Coronary artery (tissue), 2 donors: ENCODE measurements around the gene AUTS2.

Experiments
- DNase-seq: peaks from one replicate; pipeline ENCODE4 v3.0.0-alpha.2; 2017; ENCODE audit warnings: low spot score
- H3K27ac ChIP-seq, 2 donors: fragments of 200-600 bp; sonication (generic); one replicate each; pipeline ENCODE4 v1.5.1; 2016 to 2019
- H3K4me3 ChIP-seq: fragments of 200-600 bp; sonication (generic); 2 replicates; pipeline ENCODE4 v1.5.1; 2016; ENCODE audit warnings: mild to moderate bottlenecking, moderate library complexity
- CTCF ChIP-seq: fragments of 200-600 bp; sonication (generic); IDR thresholded peaks from one replicate; pipeline ENCODE4 v1.5.1; 2019; ENCODE audit warnings: antibody characterized with exemption

The AUTS2 gene

DNA sequence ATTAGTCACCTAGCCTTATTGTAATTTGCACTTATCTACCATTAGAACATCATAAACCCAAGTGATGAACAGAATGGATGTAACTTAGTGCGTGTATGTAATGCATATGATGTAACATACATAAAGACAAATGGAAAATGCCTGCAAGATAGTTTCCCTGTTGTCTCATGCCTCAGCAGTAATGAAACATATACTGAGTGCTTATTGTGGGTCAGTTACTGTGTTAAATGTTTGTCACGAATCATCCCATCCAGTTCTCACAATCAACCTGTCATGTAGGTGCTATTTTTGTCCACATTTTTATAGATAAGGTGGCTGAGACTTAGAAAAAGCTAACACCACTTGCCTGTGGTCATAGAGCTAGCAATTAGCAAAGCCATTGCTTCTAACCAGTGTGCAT, 350.8 kb downstream of the AUTS2 start:
- H3K4me3 ChIP-seq, result no peak overlapping the region
- no peak for TF ChIP-seq CTCF
- H3K27ac ChIP-seq, result no peak overlapping the region
- no peak for DNase-seq

DNA sequence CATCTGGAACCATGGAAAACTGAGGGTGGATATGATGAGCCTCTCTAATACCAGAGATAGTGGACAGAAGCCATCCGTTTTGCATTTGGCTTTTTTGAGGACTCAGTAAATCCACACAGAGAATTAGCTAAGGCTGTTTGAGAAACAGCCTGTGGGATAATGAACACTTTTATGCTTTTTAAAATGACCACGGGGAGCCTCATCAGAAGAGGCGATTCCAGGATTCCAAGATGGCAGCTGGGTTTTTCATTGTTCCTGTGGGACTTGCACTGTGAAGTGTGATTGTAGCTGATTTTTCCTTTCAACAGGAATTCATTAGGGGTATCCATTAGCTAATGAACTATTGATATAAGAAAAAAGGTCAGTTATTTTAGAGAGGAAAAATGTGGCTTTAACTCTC, 353.2 kb downstream of the AUTS2 start:
- TF ChIP-seq CTCF, result no peak
- H3K27ac ChIP-seq, result no peak overlapping the region
- DNase-seq, result no peak
- H3K4me3 ChIP-seq, result no peak overlapping the region

GRCh38 chr7:69953136-69954067, 355.1 kb downstream of the AUTS2 start:
- TF ChIP-seq CTCF, result no peak
- no peak for DNase-seq
- Histone ChIP-seq H3K27ac (no peak overlapping the region), H3K4me3 (no peak overlapping the region)

DNA sequence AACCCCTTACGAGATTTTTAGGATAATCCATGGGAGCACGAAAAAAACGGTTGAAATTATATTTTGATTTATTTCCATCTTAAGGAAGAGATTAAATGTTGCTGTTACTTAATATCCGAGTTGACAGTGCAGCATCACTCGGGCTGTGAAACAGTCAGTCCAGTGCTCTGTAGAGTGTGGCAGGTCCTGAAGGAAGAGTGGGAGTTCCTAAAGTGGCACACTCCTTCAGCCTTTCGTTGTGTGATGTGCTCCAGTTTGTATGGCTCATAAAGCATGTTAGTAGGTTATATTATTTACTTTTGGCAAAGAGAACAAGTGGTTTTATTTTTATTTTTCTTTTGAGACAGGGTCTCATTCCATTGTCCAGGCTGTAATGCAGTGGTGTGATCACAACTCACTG, 358.3 kb downstream of the AUTS2 start:
- TF ChIP-seq CTCF, result no peak
- no peak overlapping the region for H3K27ac ChIP-seq
- no peak for DNase-seq
- H3K4me3 ChIP-seq, result no peak overlapping the region

DNA sequence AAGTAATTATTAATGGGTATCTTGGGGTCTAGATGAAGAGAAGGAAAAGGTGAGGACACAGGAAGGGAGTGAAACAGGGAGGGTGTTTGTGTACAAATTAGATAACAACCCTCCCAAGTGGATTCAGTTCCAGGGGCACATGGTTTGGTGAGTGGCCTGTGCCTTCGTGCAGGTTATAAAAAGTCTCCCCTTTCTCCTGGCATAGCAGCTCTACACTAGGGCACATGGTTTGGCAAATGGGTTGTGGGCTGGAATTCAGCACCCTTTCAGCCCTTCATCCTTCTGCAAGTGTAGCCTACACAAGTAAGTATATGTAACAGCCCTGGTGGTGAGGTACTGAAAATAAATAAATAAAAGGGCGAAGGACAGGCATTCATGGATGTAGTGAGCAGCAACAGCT, 359.4 kb downstream of the AUTS2 start:
- TF ChIP-seq CTCF, result no peak
- Histone ChIP-seq H3K4me3 (no peak overlapping the region), H3K27ac (no peak overlapping the region)
- no peak for DNase-seq

- no peak for DNase-seq
- Histone ChIP-seq H3K27ac (no peak overlapping the region), H3K4me3 (no peak overlapping the region)
- TF ChIP-seq CTCF, result no peak
These were observed 361.7 kb downstream of the AUTS2 start for GRCh38 chr7:69959789-69960499.
